ENCODE results near the gene RNF2. TPM values are rescaled to one million over a fixed set of nuclear protein-coding genes. Genes with fewer than 3 reads are reported as not detected.

The RNF2 gene
- total and polyA plus RNA-seq, 2 of the 13 experiments (the other 11 are each of a cell fraction or from before 2014, with no cell fraction given): 19.3 to 21.7 TPM

- BruUV-seq (replicated peaks): no TSS peak
- FAIRE-seq (no peak), ATAC-seq (no peak), DNase-seq (ENCODE audit: low spot score) (no peak)
- H3K4me2 ChIP-seq (ENCODE audit: low read depth, low read length): no peak overlapping the region
- H3K4me3 ChIP-seq (replicated peaks in 1 of 3; ENCODE audit: insufficient read depth in 1 of 3, low read depth in 2 of 3, low read length in 3 of 3): no peak overlapping the region
- in situ Hi-C loops (cut with HindIII; ENCODE audit: extremely low pct_ligation_motif_present, low pct_unique_long_range_greater_than_20kb) (no loop called here), intact Hi-C loops (cut with micrococcal nuclease; ENCODE audit: unreplicated experiment) (no loop called here)
- TF ChIP-seq KLF11 (CRISPR knock-in tag; IDR thresholded peaks at IDR 0.05): no peak
- TF ChIP-seq GMEB2 (CRISPR knock-in tag; IDR thresholded peaks at IDR 0.05; ENCODE audit: low read depth): no peak
- TF ChIP-seq ZFP1 (CRISPR knock-in tag; IDR thresholded peaks at IDR 0.05): no peak
- TF ChIP-seq ATF7 (IDR thresholded peaks at IDR 0.05): no peak
- TF ChIP-seq ATF7 (CRISPR knock-in tag; IDR thresholded peaks at IDR 0.05): no peak
- TF ChIP-seq, protein P1, sequence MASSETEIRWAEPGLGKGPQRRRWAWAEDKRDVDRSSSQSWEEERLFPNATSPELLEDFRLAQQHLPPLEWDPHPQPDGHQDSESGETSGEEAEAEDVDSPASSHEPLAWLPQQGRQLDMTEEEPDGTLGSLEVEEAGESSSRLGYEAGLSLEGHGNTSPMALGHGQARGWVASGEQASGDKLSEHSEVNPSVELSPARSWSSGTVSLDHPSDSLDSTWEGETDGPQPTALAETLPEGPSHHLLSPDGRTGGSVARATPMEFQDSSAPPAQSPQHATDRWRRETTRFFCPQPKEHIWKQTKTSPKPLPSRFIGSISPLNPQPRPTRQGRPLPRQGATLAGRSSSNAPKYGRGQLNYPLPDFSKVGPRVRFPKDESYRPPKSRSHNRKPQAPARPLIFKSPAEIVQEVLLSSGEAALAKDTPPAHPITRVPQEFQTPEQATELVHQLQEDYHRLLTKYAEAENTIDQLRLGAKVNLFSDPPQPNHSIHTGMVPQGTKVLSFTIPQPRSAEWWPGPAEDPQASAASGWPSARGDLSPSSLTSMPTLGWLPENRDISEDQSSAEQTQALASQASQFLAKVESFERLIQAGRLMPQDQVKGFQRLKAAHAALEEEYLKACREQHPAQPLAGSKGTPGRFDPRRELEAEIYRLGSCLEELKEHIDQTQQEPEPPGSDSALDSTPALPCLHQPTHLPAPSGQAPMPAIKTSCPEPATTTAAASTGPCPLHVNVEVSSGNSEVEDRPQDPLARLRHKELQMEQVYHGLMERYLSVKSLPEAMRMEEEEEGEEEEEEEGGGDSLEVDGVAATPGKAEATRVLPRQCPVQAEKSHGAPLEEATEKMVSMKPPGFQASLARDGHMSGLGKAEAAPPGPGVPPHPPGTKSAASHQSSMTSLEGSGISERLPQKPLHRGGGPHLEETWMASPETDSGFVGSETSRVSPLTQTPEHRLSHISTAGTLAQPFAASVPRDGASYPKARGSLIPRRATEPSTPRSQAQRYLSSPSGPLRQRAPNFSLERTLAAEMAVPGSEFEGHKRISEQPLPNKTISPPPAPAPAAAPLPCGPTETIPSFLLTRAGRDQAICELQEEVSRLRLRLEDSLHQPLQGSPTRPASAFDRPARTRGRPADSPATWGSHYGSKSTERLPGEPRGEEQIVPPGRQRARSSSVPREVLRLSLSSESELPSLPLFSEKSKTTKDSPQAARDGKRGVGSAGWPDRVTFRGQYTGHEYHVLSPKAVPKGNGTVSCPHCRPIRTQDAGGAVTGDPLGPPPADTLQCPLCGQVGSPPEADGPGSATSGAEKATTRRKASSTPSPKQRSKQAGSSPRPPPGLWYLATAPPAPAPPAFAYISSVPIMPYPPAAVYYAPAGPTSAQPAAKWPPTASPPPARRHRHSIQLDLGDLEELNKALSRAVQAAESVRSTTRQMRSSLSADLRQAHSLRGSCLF (CRISPR knock-in tag; IDR thresholded peaks at IDR 0.05; ENCODE audit: borderline replicate concordance): no peak
- TF ChIP-seq, protein P2, sequence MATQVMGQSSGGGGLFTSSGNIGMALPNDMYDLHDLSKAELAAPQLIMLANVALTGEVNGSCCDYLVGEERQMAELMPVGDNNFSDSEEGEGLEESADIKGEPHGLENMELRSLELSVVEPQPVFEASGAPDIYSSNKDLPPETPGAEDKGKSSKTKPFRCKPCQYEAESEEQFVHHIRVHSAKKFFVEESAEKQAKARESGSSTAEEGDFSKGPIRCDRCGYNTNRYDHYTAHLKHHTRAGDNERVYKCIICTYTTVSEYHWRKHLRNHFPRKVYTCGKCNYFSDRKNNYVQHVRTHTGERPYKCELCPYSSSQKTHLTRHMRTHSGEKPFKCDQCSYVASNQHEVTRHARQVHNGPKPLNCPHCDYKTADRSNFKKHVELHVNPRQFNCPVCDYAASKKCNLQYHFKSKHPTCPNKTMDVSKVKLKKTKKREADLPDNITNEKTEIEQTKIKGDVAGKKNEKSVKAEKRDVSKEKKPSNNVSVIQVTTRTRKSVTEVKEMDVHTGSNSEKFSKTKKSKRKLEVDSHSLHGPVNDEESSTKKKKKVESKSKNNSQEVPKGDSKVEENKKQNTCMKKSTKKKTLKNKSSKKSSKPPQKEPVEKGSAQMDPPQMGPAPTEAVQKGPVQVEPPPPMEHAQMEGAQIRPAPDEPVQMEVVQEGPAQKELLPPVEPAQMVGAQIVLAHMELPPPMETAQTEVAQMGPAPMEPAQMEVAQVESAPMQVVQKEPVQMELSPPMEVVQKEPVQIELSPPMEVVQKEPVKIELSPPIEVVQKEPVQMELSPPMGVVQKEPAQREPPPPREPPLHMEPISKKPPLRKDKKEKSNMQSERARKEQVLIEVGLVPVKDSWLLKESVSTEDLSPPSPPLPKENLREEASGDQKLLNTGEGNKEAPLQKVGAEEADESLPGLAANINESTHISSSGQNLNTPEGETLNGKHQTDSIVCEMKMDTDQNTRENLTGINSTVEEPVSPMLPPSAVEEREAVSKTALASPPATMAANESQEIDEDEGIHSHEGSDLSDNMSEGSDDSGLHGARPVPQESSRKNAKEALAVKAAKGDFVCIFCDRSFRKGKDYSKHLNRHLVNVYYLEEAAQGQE (IDR thresholded peaks at IDR 0.05; ENCODE audit: borderline replicate concordance in 1 of 2, low read depth in 1 of 2, low read length in 2 of 2): no peak
- no peak for TF ChIP-seq KMT2B (CRISPR knock-in tag; IDR thresholded peaks at IDR 0.05)
- TF ChIP-seq HDAC6 (IDR thresholded peaks at IDR 0.05; ENCODE audit: low read depth, low read length): no peak
- no peak for TF ChIP-seq ZNF850 (CRISPR knock-in tag; conservative IDR thresholded peaks at IDR 0.05)
- TF ChIP-seq MAF1 (CRISPR knock-in tag; IDR thresholded peaks at IDR 0.05; ENCODE audit: borderline replicate concordance): no peak
- TF ChIP-seq FOXC1 (CRISPR knock-in tag; IDR thresholded peaks at IDR 0.05; ENCODE audit: borderline replicate concordance): no peak
- TF ChIP-seq SATB2 (CRISPR knock-in tag; IDR thresholded peaks at IDR 0.05): no peak
- H3K27me3 ChIP-seq (ENCODE audit: control insufficient read depth in 1 of 2, insufficient read depth in 2 of 2, low read length in 2 of 2): peaks cover 0 to 6% of the 10 kb centered on the region in 2 experiments; a peak in 1 of 5 replicates
- H3K36me3 ChIP-seq (replicated peaks in 1 of 2; ENCODE audit: control insufficient read depth in 1 of 2, insufficient read depth in 2 of 2, low read length in 2 of 2): no peaks in the 10 kb centered on the region
- H3K9ac ChIP-seq (ENCODE audit: insufficient read depth, low read depth, low read length): no peak overlapping the region
- ChIA-PET CTCF (ENCODE audit: low intra/inter-chr PET ratio, low total read pairs) (no interaction called here), POLR2A (no interaction called here)
- peaks cover 5% of the 10 kb centered on the region; the same call in 1 of the 2 replicates for H3K4me1 ChIP-seq (ENCODE audit: insufficient read depth, low read length)
- H2AFZ ChIP-seq (ENCODE audit: low read length): no peak overlapping the region
- H3K9me3 ChIP-seq (ENCODE audit: low read length): no peaks in the 10 kb centered on the region
- H4K20me1 ChIP-seq (ENCODE audit: insufficient read depth, low read length): no peaks in the 10 kb centered on the region
- no peaks in the 10 kb centered on the region for H3K79me2 ChIP-seq (ENCODE audit: insufficient read depth, low read length)
- no peak overlapping the region for H3K27ac ChIP-seq (ENCODE audit: extremely low read length, insufficient read depth, low read length)
Measured at GRCh38 chr1:185010361-185010760, 35.0 kb upstream of the RNF2 start.

Data from HepG2 (cell line).